HCT116 (cell line): Measurements from ENCODE around the gene ALDH16A1. TPM values are rescaled to one million over a fixed set of nuclear protein-coding genes. Genes with fewer than 3 reads are reported as not detected.
A peak's percentile ranks its signal among the peaks of the same experiment; 100 is the strongest.

Source experiments
- ATAC-seq: fragments of 200-7000 bp; cut with Tn5 transposase; 2 replicates; pipeline ENCODE4 v1.9.1; 2020; ENCODE audit warnings: mild to moderate bottlenecking, moderate library complexity
- BruUV-seq: library from RNA; stranded (reverse); fragments of 400-500 nt; replicated peaks from 2 replicates; lab custom pipeline; 2021; lab: Mats Ljungman, UMichigan
- CTCF ChIA-PET: fragments of 300-600 bp; sonication (Branson Sonifier 250); formaldehyde crosslinking; loops from one replicate; lab custom pipeline; 2021; ENCODE audit warnings: antibody characterized with exemption; lab: Charles Lee
- POLR2A ChIA-PET: fragments of 300-600, 350-600 bp; sonication (Branson Sonifier 250); formaldehyde crosslinking; loops from one replicate; lab custom pipeline; 2021; ENCODE audit warnings: antibody characterized with exemption; lab: Charles Lee
- RAD21 ChIA-PET, 2 experiments: fragments of 300-600 bp; sonication (Branson Sonifier 250); formaldehyde crosslinking; loops; one replicate each; lab custom pipeline; 2023; ENCODE audit warnings: low total read pairs in 2 of 2; ENCODE audit not compliant: uncharacterized antibody in 2 of 2, unreplicated experiment in 2 of 2, low non-redundant PET in 1 of 2; lab: Charles Lee
- DNase-seq: peaks from one replicate; pipeline ENCODE4 v3.0.0-alpha.2; 2010; ENCODE audit warnings: low read depth, low spot score
- H2AFZ ChIP-seq: fragments of 200-600 bp; shearing (Covaris generic), sonication (generic); 2 replicates; pipeline ENCODE4 v1.6.1; 2017; ENCODE audit warnings: low read depth, mixed run types, mixed read lengths, antibody characterized with exemption, low read length; ENCODE audit not compliant: poor library complexity, severe bottlenecking
- H3K27ac ChIP-seq: 2 replicates; pipeline ENCODE4 v1.5.1; 2012; ENCODE audit warnings: low read depth, low read length
- H3K27me3 ChIP-seq: fragments of 200-600 bp; sonication (generic); 2 replicates; pipeline ENCODE4 v1.6.1; 2016; ENCODE audit warnings: mixed run types, low read length, mixed read lengths; ENCODE audit not compliant: insufficient read depth
- H3K36me3 ChIP-seq, 2 experiments: fragments of 200-500 bp in 1 of 2; fragments of 200-600 bp in 1 of 2; sonication (Bioruptor generic) in 1 of 2; sonication (generic) in 1 of 2; 2 replicates each; pipeline versions ENCODE4 v1.5.1 to v1.6.1; 2014 to 2016; ENCODE audit warnings: low read length in 2 of 2, inconsistent platforms in 1 of 2, mixed read lengths in 1 of 2, mixed run types in 1 of 2; ENCODE audit not compliant: insufficient read depth in 2 of 2, control insufficient read depth in 1 of 2
- H3K4me1 ChIP-seq, 2 experiments: fragments of 200-600 bp in 1 of 2; sonication (generic) in 1 of 2; 2 replicates each; pipeline versions ENCODE4 v1.5.1 to v1.6.1; 2012 to 2017; ENCODE audit warnings: low read length in 2 of 2, inconsistent platforms in 1 of 2, mild to moderate bottlenecking in 1 of 2, mixed read lengths in 1 of 2, mixed run types in 1 of 2, moderate library complexity in 1 of 2; ENCODE audit not compliant: insufficient read depth in 2 of 2, control insufficient read depth in 1 of 2
- H3K4me2 ChIP-seq: fragments of 200-600 bp; sonication (generic); 2 replicates; pipeline ENCODE4 v1.6.1; 2017; ENCODE audit warnings: mixed run types, low read length, mixed read lengths
- H3K4me3 ChIP-seq, 2 experiments: fragments of 200-600 bp in 1 of 2; sonication (generic) in 1 of 2; replicated peaks in 1 of 2; 2 replicates each; pipeline ENCODE4 v1.5.1; 2011 to 2016; ENCODE audit warnings: low read length in 2 of 2, control low read depth in 1 of 2, low read depth in 1 of 2, mild to moderate bottlenecking in 1 of 2, mixed read lengths in 1 of 2, mixed run types in 1 of 2
- H3K79me2 ChIP-seq: fragments of 200-600 bp; sonication (generic); 2 replicates; pipeline ENCODE4 v1.6.1; 2017; ENCODE audit warnings: mild to moderate bottlenecking, mixed run types, low read length, moderate library complexity, mixed read lengths; ENCODE audit not compliant: insufficient read depth
- H3K9ac ChIP-seq: fragments of 200-600 bp; sonication (generic); 2 replicates; pipeline ENCODE4 v1.6.1; 2016; ENCODE audit warnings: low read length, mixed read lengths
- H3K9me2 ChIP-seq: fragments of 200-600 bp; sonication (generic), shearing (Covaris generic); 2 replicates; pipeline ENCODE4 v1.6.1; 2017; ENCODE audit warnings: mixed run types, mild to moderate bottlenecking, moderate library complexity; ENCODE audit not compliant: insufficient read depth
- H3K9me3 ChIP-seq, 2 experiments: fragments of 200-500 bp in 1 of 2; fragments of 200-600 bp in 1 of 2; sonication (Bioruptor generic) in 1 of 2; sonication (generic) in 1 of 2; 2 replicates each; pipeline ENCODE4 v1.6.1; 2014 to 2017; ENCODE audit warnings: low read length in 2 of 2, mixed read lengths in 2 of 2, inconsistent platforms in 1 of 2, low read depth in 1 of 2, mild to moderate bottlenecking in 1 of 2, mixed run types in 1 of 2, moderate library complexity in 1 of 2; ENCODE audit not compliant: control insufficient read depth in 1 of 2, insufficient read depth in 1 of 2
- H4K20me1 ChIP-seq: fragments of 200-600 bp; sonication (generic), shearing (Covaris generic); 2 replicates; pipeline ENCODE4 v1.6.1; 2017; ENCODE audit warnings: mixed run types, mild to moderate bottlenecking, moderate library complexity; ENCODE audit not compliant: insufficient read depth
- CBX3 ChIP-seq: IDR thresholded peaks from 2 replicates; pipeline ENCODE4 v1.6.1; 2012; ENCODE audit warnings: low read depth
- EGR1 ChIP-seq: IDR thresholded peaks from 2 replicates; pipeline ENCODE4 v1.6.1; 2012; ENCODE audit warnings: low read depth
- ELF1 ChIP-seq: IDR thresholded peaks from 2 replicates; pipeline ENCODE4 v1.6.1; 2012; ENCODE audit warnings: low read depth, borderline replicate concordance
- EZH2 ChIP-seq: fragments of 200-600 bp; sonication (generic); IDR thresholded peaks from 2 replicates; pipeline ENCODE4 v1.6.1; 2017; ENCODE audit warnings: antibody characterized with exemption, mixed run types
- EZH2phosphoT487 ChIP-seq: fragments of 200-600 bp; IDR thresholded peaks from 2 replicates; pipeline ENCODE4 v1.6.1; 2018; ENCODE audit warnings: antibody characterized with exemption, borderline replicate concordance
- FOSL1 ChIP-seq: IDR thresholded peaks from 2 replicates; pipeline ENCODE4 v1.6.1; 2012; ENCODE audit warnings: low read depth
- JUND ChIP-seq: IDR thresholded peaks from 2 replicates; pipeline ENCODE4 v1.6.1; 2012
- POLR2A ChIP-seq: IDR thresholded peaks from 2 replicates; pipeline ENCODE4 v1.7.0; 2011; ENCODE audit warnings: borderline replicate concordance; ENCODE audit not compliant: insufficient read depth, insufficient read length; ENCODE audit errors: extremely low read depth
- POLR2AphosphoS5 ChIP-seq: IDR thresholded peaks from 2 replicates; pipeline ENCODE4 v1.6.1; 2011; ENCODE audit warnings: mild to moderate bottlenecking, low read depth, low read length, moderate library complexity
- RAD21 ChIP-seq: IDR thresholded peaks from 2 replicates; pipeline ENCODE4 v1.6.1; 2012; ENCODE audit warnings: low read depth, mild to moderate bottlenecking
- SP1 ChIP-seq: IDR thresholded peaks from 2 replicates; pipeline ENCODE4 v1.6.1; 2012; ENCODE audit warnings: low read depth
- SRF ChIP-seq: IDR thresholded peaks from 2 replicates; pipeline ENCODE4 v1.6.1; 2012; ENCODE audit warnings: low read depth
- TCF7L2 ChIP-seq: IDR thresholded peaks from 2 replicates; pipeline ENCODE4 v1.7.0; 2011; ENCODE audit warnings: borderline replicate concordance, inconsistent platforms; ENCODE audit not compliant: insufficient read depth, insufficient read length; ENCODE audit errors: extremely low read depth
- YY1 ChIP-seq: IDR thresholded peaks from 2 replicates; pipeline ENCODE4 v1.6.1; 2011; ENCODE audit warnings: low read length, low read depth, moderate library complexity, mild to moderate bottlenecking; ENCODE audit not compliant: insufficient replicate concordance; ENCODE audit errors: extremely low read depth
- ZNF274 ChIP-seq: fragments of 200-500 bp; sonication (Bioruptor generic); IDR thresholded peaks from 2 replicates; pipeline ENCODE4 v1.6.1; 2014; ENCODE audit warnings: mild to moderate bottlenecking, low read depth, low read length, inconsistent platforms
- intact Hi-C: fragments of 100-400 bp; cut with micrococcal nuclease; formaldehyde crosslinking; loops from 2 replicates; pipeline ENCODE4 v1.10.0; 2022
- total RNA-seq: library from RNA; stranded (reverse); gene quantifications from one replicate; pipeline ENCODE4 v1.2.1, GENCODE V29; 2021; ENCODE audit not compliant: unreplicated experiment
- TF ChIP-seq, protein P1 (sequence below): IDR thresholded peaks from 2 replicates; pipeline ENCODE4 v1.6.1; 2012
- TF ChIP-seq, protein P2 (sequence below), 3 experiments: fragments of 200-600 bp in 1 of 3; sonication (generic) in 1 of 3; IDR thresholded peaks in 2 of 3; conservative IDR thresholded peaks in 1 of 3; 2 replicates each; pipeline ENCODE4 v1.5.1; 2012 to 2017; ENCODE audit warnings: low read depth in 2 of 3, low read length in 2 of 3, antibody characterized with exemption in 1 of 3, borderline replicate concordance in 1 of 3, control low read depth in 1 of 3, mild to moderate bottlenecking in 1 of 3, mixed read lengths in 1 of 3, mixed run types in 1 of 3, moderate library complexity in 1 of 3; ENCODE audit not compliant: insufficient read depth in 1 of 3
- TF ChIP-seq, protein P3 (sequence below): IDR thresholded peaks from 2 replicates; pipeline ENCODE4 v1.6.1; 2011; ENCODE audit warnings: mild to moderate bottlenecking, low read length, moderate library complexity; ENCODE audit not compliant: insufficient replicate concordance; ENCODE audit errors: extremely low read depth
- TF ChIP-seq, protein P4 (sequence below): IDR thresholded peaks from 2 replicates; pipeline ENCODE4 v1.6.1; 2012

ALDH16A1 gene
- total RNA-seq, 1 experiment from 2014 or later: 22.8 TPM

DNA sequence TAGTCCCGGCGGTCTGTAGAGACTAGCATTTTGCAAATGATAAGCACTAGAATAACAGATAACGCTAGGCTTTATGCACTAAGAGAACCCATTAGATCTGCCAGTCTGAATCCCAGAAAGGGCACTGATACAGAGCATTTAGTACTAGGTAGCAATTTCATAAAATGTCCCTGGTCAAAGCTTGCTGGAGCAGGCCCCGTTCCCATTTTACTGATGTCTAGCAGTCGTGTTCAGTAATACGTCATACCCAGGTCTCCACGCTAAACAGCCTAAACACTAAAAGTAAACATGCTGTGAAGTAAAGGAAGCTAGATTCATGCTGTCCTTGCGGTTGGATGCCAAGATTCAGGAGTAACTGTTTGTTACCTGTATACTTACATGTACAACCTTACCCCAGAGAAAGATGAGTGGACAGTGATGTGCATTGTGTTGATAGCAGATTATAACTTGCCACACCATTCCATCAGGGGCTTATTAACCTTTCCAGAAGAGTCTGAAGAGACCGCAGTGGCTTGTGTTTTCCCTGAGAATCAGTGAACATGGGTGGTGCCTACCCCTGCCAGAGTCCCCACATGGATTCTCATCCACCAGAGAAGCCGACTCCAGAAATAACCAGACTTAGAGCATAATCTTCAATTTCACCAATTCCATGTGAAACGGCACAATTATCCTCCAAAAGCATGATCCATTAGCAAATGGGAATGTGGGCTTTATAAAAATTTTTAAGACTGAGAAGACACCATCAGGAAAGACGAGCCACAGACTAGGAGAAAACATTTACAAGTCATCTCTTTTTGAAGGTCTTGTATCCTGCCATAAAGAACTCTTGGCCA lies 39.8 kb downstream of the ALDH16A1 start:
- H3K9me3 ChIP-seq: no peaks in the 10 kb centered on the region
- POLR2A ChIA-PET: interaction anchor here (1.2 to 2.5 kb wide), 6 partner anchors 17 to 131 kb away, joined by 3 to 7 read pairs (median 4); partner anchors contain the start of genes ALDH16A1, FLT3LG, PIH1D1 and TEAD2
- H3K79me2 ChIP-seq: peaks cover 54% of the 10 kb centered on the region
- H3K36me3 ChIP-seq: peaks cover 23 to 56% of the 10 kb centered on the region in 2 experiments
- CTCF ChIA-PET: interaction anchor here (1.0 to 1.4 kb wide), 3 partner anchors 19 to 54 kb away, joined by 3 to 5 read pairs (median 3); partner anchors contain the start of gene FLT3LG
- no peak overlapping the region for H2AFZ ChIP-seq
- DNase-seq (no peak), ATAC-seq (peak; percentile 13)
- peaks cover 19 to 70% of the 10 kb centered on the region in 2 experiments for H3K4me1 ChIP-seq
- RAD21 ChIA-PET: no interaction called here
- peak overlapping the region; percentile 29 for H3K4me2 ChIP-seq
- no peaks in the 10 kb centered on the region for H3K9me2 ChIP-seq
- intact Hi-C loops: no loop called here
- H3K9ac ChIP-seq: peak overlapping the region; percentile 100; the same call in 1 of the 2 replicates
- no peaks in the 10 kb centered on the region for H3K27me3 ChIP-seq
- peak overlapping the region; percentile 86 for H3K27ac ChIP-seq
- H3K4me3 ChIP-seq: no peak overlapping the region
- H4K20me1 ChIP-seq: peaks cover 20% of the 10 kb centered on the region; the same call in 1 of the 2 replicates
- no TSS peak for BruUV-seq
- TF ChIP-seq FOSL1 (no peak; the same call in 1 of the 2 replicates), POLR2A (peak; percentile 83), YY1 (no peak), SP1 (peak; percentile 43), EZH2phosphoT487 (no peak), RAD21 (no peak), EZH2 (no peak), ELF1 (no peak; the same call in 1 of the 2 replicates), POLR2AphosphoS5 (peak; percentile 85), JUND (peak; percentile 66), CBX3 (peak; percentile 24; the same call in 1 of the 2 replicates), TCF7L2 (no peak), SRF (no peak; the same call in 1 of the 2 replicates), EGR1 (no peak), ZNF274 (no peak)
- TF ChIP-seq, protein P1, sequence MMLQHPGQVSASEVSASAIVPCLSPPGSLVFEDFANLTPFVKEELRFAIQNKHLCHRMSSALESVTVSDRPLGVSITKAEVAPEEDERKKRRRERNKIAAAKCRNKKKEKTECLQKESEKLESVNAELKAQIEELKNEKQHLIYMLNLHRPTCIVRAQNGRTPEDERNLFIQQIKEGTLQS: no peak; the same call in 1 of the 2 replicates
- TF ChIP-seq, protein P2, sequence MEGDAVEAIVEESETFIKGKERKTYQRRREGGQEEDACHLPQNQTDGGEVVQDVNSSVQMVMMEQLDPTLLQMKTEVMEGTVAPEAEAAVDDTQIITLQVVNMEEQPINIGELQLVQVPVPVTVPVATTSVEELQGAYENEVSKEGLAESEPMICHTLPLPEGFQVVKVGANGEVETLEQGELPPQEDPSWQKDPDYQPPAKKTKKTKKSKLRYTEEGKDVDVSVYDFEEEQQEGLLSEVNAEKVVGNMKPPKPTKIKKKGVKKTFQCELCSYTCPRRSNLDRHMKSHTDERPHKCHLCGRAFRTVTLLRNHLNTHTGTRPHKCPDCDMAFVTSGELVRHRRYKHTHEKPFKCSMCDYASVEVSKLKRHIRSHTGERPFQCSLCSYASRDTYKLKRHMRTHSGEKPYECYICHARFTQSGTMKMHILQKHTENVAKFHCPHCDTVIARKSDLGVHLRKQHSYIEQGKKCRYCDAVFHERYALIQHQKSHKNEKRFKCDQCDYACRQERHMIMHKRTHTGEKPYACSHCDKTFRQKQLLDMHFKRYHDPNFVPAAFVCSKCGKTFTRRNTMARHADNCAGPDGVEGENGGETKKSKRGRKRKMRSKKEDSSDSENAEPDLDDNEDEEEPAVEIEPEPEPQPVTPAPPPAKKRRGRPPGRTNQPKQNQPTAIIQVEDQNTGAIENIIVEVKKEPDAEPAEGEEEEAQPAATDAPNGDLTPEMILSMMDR (IDR thresholded peaks at IDR 0.05 in 2 of 3, conservative IDR thresholded peaks at IDR 0.05 in 1 of 3; ENCODE audit: borderline replicate concordance in 1 of 3, insufficient read depth in 1 of 3, low read depth in 2 of 3, low read length in 2 of 3): no peak
- TF ChIP-seq, protein P3, sequence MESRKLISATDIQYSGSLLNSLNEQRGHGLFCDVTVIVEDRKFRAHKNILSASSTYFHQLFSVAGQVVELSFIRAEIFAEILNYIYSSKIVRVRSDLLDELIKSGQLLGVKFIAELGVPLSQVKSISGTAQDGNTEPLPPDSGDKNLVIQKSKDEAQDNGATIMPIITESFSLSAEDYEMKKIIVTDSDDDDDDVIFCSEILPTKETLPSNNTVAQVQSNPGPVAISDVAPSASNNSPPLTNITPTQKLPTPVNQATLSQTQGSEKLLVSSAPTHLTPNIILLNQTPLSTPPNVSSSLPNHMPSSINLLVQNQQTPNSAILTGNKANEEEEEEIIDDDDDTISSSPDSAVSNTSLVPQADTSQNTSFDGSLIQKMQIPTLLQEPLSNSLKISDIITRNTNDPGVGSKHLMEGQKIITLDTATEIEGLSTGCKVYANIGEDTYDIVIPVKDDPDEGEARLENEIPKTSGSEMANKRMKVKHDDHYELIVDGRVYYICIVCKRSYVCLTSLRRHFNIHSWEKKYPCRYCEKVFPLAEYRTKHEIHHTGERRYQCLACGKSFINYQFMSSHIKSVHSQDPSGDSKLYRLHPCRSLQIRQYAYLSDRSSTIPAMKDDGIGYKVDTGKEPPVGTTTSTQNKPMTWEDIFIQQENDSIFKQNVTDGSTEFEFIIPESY: peak; percentile 49
- TF ChIP-seq, protein P4, sequence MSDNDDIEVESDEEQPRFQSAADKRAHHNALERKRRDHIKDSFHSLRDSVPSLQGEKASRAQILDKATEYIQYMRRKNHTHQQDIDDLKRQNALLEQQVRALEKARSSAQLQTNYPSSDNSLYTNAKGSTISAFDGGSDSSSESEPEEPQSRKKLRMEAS: peak; percentile 25; the same call in 1 of the 2 replicates
